Dendritic cell treated with granulocyte-macrophage colony-stimulating factor and Interleukin-4, amounts not matched to agents 40 ng/mL and 50 ng/mL, for 4 days (primary cell): Measurements from ENCODE around the gene EPHB2.

Source experiments
- H3K27ac Mint-ChIP-seq: one replicate; pipeline ENCODE4 v1.8.0; 2022; ENCODE audit warnings: mild to moderate bottlenecking, mixed read lengths
- H3K27me3 Mint-ChIP-seq: one replicate; pipeline ENCODE4 v1.8.0; 2022; ENCODE audit warnings: mild to moderate bottlenecking, mixed read lengths
- H3K36me3 Mint-ChIP-seq: one replicate; pipeline ENCODE4 v1.8.0; 2022; ENCODE audit warnings: low read depth, mixed read lengths
- H3K4me1 Mint-ChIP-seq: one replicate; pipeline ENCODE4 v1.8.0; 2022; ENCODE audit warnings: low read depth, mixed read lengths
- H3K4me3 Mint-ChIP-seq: one replicate; pipeline ENCODE4 v1.8.0; 2022; ENCODE audit warnings: mild to moderate bottlenecking, moderate library complexity, mixed read lengths
- H3K9me3 Mint-ChIP-seq: one replicate; pipeline ENCODE4 v1.8.0; 2022; ENCODE audit warnings: mixed read lengths
- intact Hi-C: fragments of 100-400 bp; cut with micrococcal nuclease; formaldehyde crosslinking; loops from one replicate; pipeline ENCODE4 v1.15.0; 2022

Gene EPHB2

GRCh38 chr1:22777388-22778057 lies 66.9 kb downstream of the EPHB2 start:
- intact Hi-C loops: no loop called here
- H3K27me3 Mint-ChIP-seq: peaks cover 42% of the 10 kb centered on the region
- no peaks in the 10 kb centered on the region for H3K36me3 Mint-ChIP-seq
- peaks cover 18% of the 10 kb centered on the region for H3K4me1 Mint-ChIP-seq
- no peak overlapping the region for H3K4me3 Mint-ChIP-seq
- H3K27ac Mint-ChIP-seq: no peak overlapping the region
- H3K9me3 Mint-ChIP-seq: peaks cover 9% of the 10 kb centered on the region

- Mint-ChIP-seq H3K4me1 (peaks cover 18% of the 10 kb centered on the region), H3K36me3 (no peaks in the 10 kb centered on the region), H3K9me3 (peaks cover 9% of the 10 kb centered on the region), H3K4me3 (no peak overlapping the region), H3K27me3 (peaks cover 43% of the 10 kb centered on the region), H3K27ac (no peak overlapping the region)
- intact Hi-C loops: no loop called here
Measured at GRCh38 chr1:22778408-22778807, 67.8 kb downstream of the EPHB2 start.

- peaks cover 9% of the 10 kb centered on the region for H3K9me3 Mint-ChIP-seq
- H3K4me1 Mint-ChIP-seq: peaks cover 17% of the 10 kb centered on the region
- peaks cover 43% of the 10 kb centered on the region for H3K27me3 Mint-ChIP-seq
- H3K36me3 Mint-ChIP-seq: no peaks in the 10 kb centered on the region
- H3K27ac Mint-ChIP-seq: no peak overlapping the region
- H3K4me3 Mint-ChIP-seq: no peak overlapping the region
- intact Hi-C loops: no loop called here
Measured at GRCh38 chr1:22778862-22779520, 68.4 kb downstream of the EPHB2 start.

GRCh38 chr1:22780696-22781095 lies 70.1 kb downstream of the EPHB2 start:
- Mint-ChIP-seq H3K9me3 (peaks cover 9% of the 10 kb centered on the region), H3K36me3 (no peaks in the 10 kb centered on the region), H3K27ac (no peak overlapping the region), H3K4me3 (no peak overlapping the region), H3K27me3 (peaks cover 39% of the 10 kb centered on the region), H3K4me1 (peaks cover 12% of the 10 kb centered on the region)
- intact Hi-C loops: no loop called here

GRCh38 chr1:22781483-22781882 lies 70.8 kb downstream of the EPHB2 start:
- peaks cover 36% of the 10 kb centered on the region for H3K27me3 Mint-ChIP-seq
- H3K9me3 Mint-ChIP-seq: peaks cover 9% of the 10 kb centered on the region
- H3K4me3 Mint-ChIP-seq: no peak overlapping the region
- intact Hi-C loops: no loop called here
- no peaks in the 10 kb centered on the region for H3K36me3 Mint-ChIP-seq
- peaks cover 5% of the 10 kb centered on the region for H3K4me1 Mint-ChIP-seq
- H3K27ac Mint-ChIP-seq: no peak overlapping the region

- no peak overlapping the region for H3K27ac Mint-ChIP-seq
- H3K4me1 Mint-ChIP-seq: peaks cover 5% of the 10 kb centered on the region
- peaks cover 30% of the 10 kb centered on the region for H3K27me3 Mint-ChIP-seq
- intact Hi-C loops: no loop called here
- no peaks in the 10 kb centered on the region for H3K36me3 Mint-ChIP-seq
- no peak overlapping the region for H3K4me3 Mint-ChIP-seq
- peaks cover 9% of the 10 kb centered on the region for H3K9me3 Mint-ChIP-seq
Measured at GRCh38 chr1:22782406-22782805, 71.8 kb downstream of the EPHB2 start.

GRCh38 chr1:22784317-22784716 lies 73.7 kb downstream of the EPHB2 start:
- Mint-ChIP-seq H3K27me3 (peaks cover 17% of the 10 kb centered on the region), H3K36me3 (no peaks in the 10 kb centered on the region), H3K9me3 (peaks cover 9% of the 10 kb centered on the region), H3K4me1 (peaks cover 5% of the 10 kb centered on the region), H3K4me3 (no peak overlapping the region), H3K27ac (no peak overlapping the region)
- intact Hi-C loops: no loop called here

- H3K9me3 Mint-ChIP-seq: peaks cover 9% of the 10 kb centered on the region
- no peaks in the 10 kb centered on the region for H3K36me3 Mint-ChIP-seq
- intact Hi-C loops: no loop called here
- no peak overlapping the region for H3K27ac Mint-ChIP-seq
- no peak overlapping the region for H3K4me3 Mint-ChIP-seq
- H3K4me1 Mint-ChIP-seq: peaks cover 5% of the 10 kb centered on the region
- H3K27me3 Mint-ChIP-seq: peaks cover 15% of the 10 kb centered on the region
Measured at GRCh38 chr1:22784737-22785136, 74.1 kb downstream of the EPHB2 start.

- no peak overlapping the region for H3K27ac Mint-ChIP-seq
- no peaks in the 10 kb centered on the region for H3K36me3 Mint-ChIP-seq
- peaks cover 14% of the 10 kb centered on the region for H3K27me3 Mint-ChIP-seq
- peaks cover under 1% of the 10 kb centered on the region for H3K9me3 Mint-ChIP-seq
- H3K4me3 Mint-ChIP-seq: no peak overlapping the region
- intact Hi-C loops: no loop called here
- no peaks in the 10 kb centered on the region for H3K4me1 Mint-ChIP-seq
Measured at GRCh38 chr1:22786101-22786500, 75.5 kb downstream of the EPHB2 start.

- Mint-ChIP-seq H3K4me3 (no peak overlapping the region), H3K27me3 (peaks cover 14% of the 10 kb centered on the region), H3K9me3 (no peaks in the 10 kb centered on the region), H3K4me1 (no peaks in the 10 kb centered on the region), H3K27ac (no peak overlapping the region), H3K36me3 (no peaks in the 10 kb centered on the region)
- intact Hi-C loops: no loop called here
Measured at GRCh38 chr1:22786719-22787489, 76.3 kb downstream of the EPHB2 start.

GRCh38 chr1:22787636-22788035 lies 77.0 kb downstream of the EPHB2 start:
- peaks cover 14% of the 10 kb centered on the region for H3K27me3 Mint-ChIP-seq
- no peaks in the 10 kb centered on the region for H3K36me3 Mint-ChIP-seq
- intact Hi-C loops: no loop called here
- no peaks in the 10 kb centered on the region for H3K9me3 Mint-ChIP-seq
- H3K4me1 Mint-ChIP-seq: no peaks in the 10 kb centered on the region
- no peak overlapping the region for H3K4me3 Mint-ChIP-seq
- no peak overlapping the region for H3K27ac Mint-ChIP-seq

GRCh38 chr1:22788254-22788661 lies 77.6 kb downstream of the EPHB2 start:
- Mint-ChIP-seq H3K27ac (no peak overlapping the region), H3K36me3 (no peaks in the 10 kb centered on the region), H3K27me3 (peaks cover 16% of the 10 kb centered on the region), H3K4me3 (no peak overlapping the region), H3K9me3 (no peaks in the 10 kb centered on the region), H3K4me1 (no peaks in the 10 kb centered on the region)
- intact Hi-C loops: no loop called here

- no peaks in the 10 kb centered on the region for H3K36me3 Mint-ChIP-seq
- H3K9me3 Mint-ChIP-seq: no peaks in the 10 kb centered on the region
- H3K27me3 Mint-ChIP-seq: peaks cover 15% of the 10 kb centered on the region
- H3K27ac Mint-ChIP-seq: no peak overlapping the region
- peaks cover 3% of the 10 kb centered on the region for H3K4me1 Mint-ChIP-seq
- no peak overlapping the region for H3K4me3 Mint-ChIP-seq
- intact Hi-C loops: no loop called here
Measured at GRCh38 chr1:22789356-22789994, 78.8 kb downstream of the EPHB2 start.
